A673 (cell line): ENCODE results near the gene AIMP2. TPM values are rescaled to one million over a fixed set of nuclear protein-coding genes. Genes with fewer than 3 reads are reported as not detected.
"Not testable (repeated sequence)": the region's sequence is repeated elsewhere in the genome, so short reads cannot be mapped to it uniquely, and the experiment has no call there.

Source experiments
- BruUV-seq: library from RNA; stranded (reverse); fragments of 400-500 nt; replicated peaks from 2 replicates; lab custom pipeline; 2021; lab: Mats Ljungman, UMichigan
- CTCF ChIA-PET: fragments of 300-600 bp; sonication (Branson Sonifier 250); formaldehyde crosslinking; loops from one replicate; lab custom pipeline; 2022; ENCODE audit warnings: antibody characterized with exemption; lab: Charles Lee
- POLR2A ChIA-PET: fragments of 300-600 bp; sonication (Branson Sonifier 250); formaldehyde crosslinking; loops from one replicate; lab custom pipeline; 2022; ENCODE audit warnings: antibody characterized with exemption; ENCODE audit not compliant: low non-redundant PET; lab: Charles Lee
- DNase-seq: peaks from one replicate; pipeline ENCODE4 v3.0.0-alpha.2; 2015; ENCODE audit warnings: low spot score
- H3K27ac ChIP-seq: fragments of 200-600 bp; sonication (generic); 2 replicates; pipeline ENCODE4 v1.5.1; 2016; ENCODE audit warnings: mixed run types, low read depth, mild to moderate bottlenecking, mixed read lengths, antibody characterized with exemption, low read length; ENCODE audit not compliant: poor library complexity, severe bottlenecking
- H3K27me3 ChIP-seq: fragments of 200-600 bp; sonication (generic); replicated peaks from 2 replicates; pipeline ENCODE4 v1.6.1; 2017; ENCODE audit warnings: mixed run types, low read depth, mild to moderate bottlenecking, mixed read lengths, antibody characterized with exemption, low read length; ENCODE audit not compliant: insufficient read depth, poor library complexity
- H3K36me3 ChIP-seq: fragments of 200-600 bp; sonication (generic); 2 replicates; pipeline ENCODE4 v1.6.1; 2016; ENCODE audit warnings: mixed run types, mild to moderate bottlenecking, mixed read lengths, antibody characterized with exemption, low read length; ENCODE audit not compliant: insufficient read depth, poor library complexity, severe bottlenecking
- H3K4me1 ChIP-seq: fragments of 200-600 bp; sonication (generic); 2 replicates; pipeline ENCODE4 v1.6.1; 2017; ENCODE audit warnings: mixed run types, mild to moderate bottlenecking, mixed read lengths, antibody characterized with exemption, low read length; ENCODE audit not compliant: insufficient read depth, poor library complexity, severe bottlenecking
- H3K4me3 ChIP-seq: fragments of 200-600 bp; sonication (generic); 2 replicates; pipeline ENCODE4 v1.5.1; 2016; ENCODE audit warnings: low read depth, mixed run types, mild to moderate bottlenecking, mixed read lengths, low read length; ENCODE audit not compliant: poor library complexity, severe bottlenecking
- H3K9me3 ChIP-seq: fragments of 200-600 bp; sonication (generic); 2 replicates; pipeline ENCODE4 v1.6.1; 2016; ENCODE audit warnings: mixed run types, low read depth, mild to moderate bottlenecking, mixed read lengths, antibody characterized with exemption, low read length; ENCODE audit not compliant: poor library complexity, severe bottlenecking
- EZH2 ChIP-seq: fragments of 200-600 bp; sonication (generic); IDR thresholded peaks from 2 replicates; pipeline ENCODE4 v1.6.1; 2017; ENCODE audit warnings: borderline replicate concordance, low read depth, mild to moderate bottlenecking, mixed read lengths, antibody characterized with exemption, low read length; ENCODE audit not compliant: poor library complexity, severe bottlenecking
- intact Hi-C: fragments of 100-400 bp; cut with micrococcal nuclease; formaldehyde crosslinking; loops from one replicate; pipeline ENCODE4 v1.10.0; 2022; ENCODE audit not compliant: unreplicated experiment
- total RNA-seq: library from RNA; stranded (reverse); gene quantifications from 2 replicates; pipeline ENCODE4 v1.2.3, GENCODE V29; 2021
- TF ChIP-seq, protein P1 (sequence below): fragments of 300-800, 200-600 bp; sonication (generic); conservative IDR thresholded peaks from 2 replicates; pipeline ENCODE4 v1.5.1; 2017; ENCODE audit warnings: low read depth, mild to moderate bottlenecking, antibody characterized with exemption, low read length, moderate library complexity, mixed read lengths

The AIMP2 gene
- total RNA-seq, 1 experiment from 2014 or later: 90.1 TPM

GRCh38 chr7:5979680-5980314, 29.3 kb upstream of the AIMP2 start:
- BruUV-seq, H3K9me3 ChIP-seq, H3K27ac ChIP-seq, CTCF ChIA-PET, H3K36me3 ChIP-seq, intact Hi-C loops, H3K4me3 ChIP-seq, DNase-seq, H3K4me1 ChIP-seq, H3K27me3 ChIP-seq: not testable (repeated sequence)
- POLR2A ChIA-PET: interaction anchor here (0.6 kb wide), 1 partner anchor 162 kb away, joined by 3 read pairs; no protein-coding TSS in a partner anchor

- H3K27me3 ChIP-seq, CTCF ChIA-PET, H3K4me1 ChIP-seq, H3K4me3 ChIP-seq, intact Hi-C loops, DNase-seq, POLR2A ChIA-PET, H3K27ac ChIP-seq, H3K9me3 ChIP-seq: not testable (repeated sequence)
- H3K36me3 ChIP-seq: peaks cover 24% of the 10 kb centered on the region
- BruUV-seq: TSS peak; percentile 32
Measured at GRCh38 chr7:5987061-5987460, 22.0 kb upstream of the AIMP2 start.

- TF ChIP-seq, protein P1, sequence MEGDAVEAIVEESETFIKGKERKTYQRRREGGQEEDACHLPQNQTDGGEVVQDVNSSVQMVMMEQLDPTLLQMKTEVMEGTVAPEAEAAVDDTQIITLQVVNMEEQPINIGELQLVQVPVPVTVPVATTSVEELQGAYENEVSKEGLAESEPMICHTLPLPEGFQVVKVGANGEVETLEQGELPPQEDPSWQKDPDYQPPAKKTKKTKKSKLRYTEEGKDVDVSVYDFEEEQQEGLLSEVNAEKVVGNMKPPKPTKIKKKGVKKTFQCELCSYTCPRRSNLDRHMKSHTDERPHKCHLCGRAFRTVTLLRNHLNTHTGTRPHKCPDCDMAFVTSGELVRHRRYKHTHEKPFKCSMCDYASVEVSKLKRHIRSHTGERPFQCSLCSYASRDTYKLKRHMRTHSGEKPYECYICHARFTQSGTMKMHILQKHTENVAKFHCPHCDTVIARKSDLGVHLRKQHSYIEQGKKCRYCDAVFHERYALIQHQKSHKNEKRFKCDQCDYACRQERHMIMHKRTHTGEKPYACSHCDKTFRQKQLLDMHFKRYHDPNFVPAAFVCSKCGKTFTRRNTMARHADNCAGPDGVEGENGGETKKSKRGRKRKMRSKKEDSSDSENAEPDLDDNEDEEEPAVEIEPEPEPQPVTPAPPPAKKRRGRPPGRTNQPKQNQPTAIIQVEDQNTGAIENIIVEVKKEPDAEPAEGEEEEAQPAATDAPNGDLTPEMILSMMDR: peak; percentile 80
- no peak for TF ChIP-seq EZH2
- Histone ChIP-seq H3K27ac (no peak overlapping the region), H3K4me1 (peaks cover 18% of the 10 kb centered on the region), H3K9me3 (no peaks in the 10 kb centered on the region), H3K27me3 (no peaks in the 10 kb centered on the region), H3K36me3 (peaks cover 48% of the 10 kb centered on the region), H3K4me3 (no peak overlapping the region)
- intact Hi-C loops: loop anchor here (5.0 kb wide), 2 partner anchors 325 to 440 kb away; no protein-coding TSS in a partner anchor
- ChIA-PET CTCF (interaction anchor here (0.5 to 1.1 kb wide), 12 partner anchors 12 to 656 kb away, joined by 3 to 9 read pairs (median 4); partner anchors contain the start of genes AIMP2 and PMS2), POLR2A (interaction anchor here (0.7 kb wide), 1 partner anchor 132 kb away, joined by 11 read pairs; no protein-coding TSS in a partner anchor)
- BruUV-seq: no TSS peak
- peak; percentile 82 for DNase-seq
Measured at GRCh38 chr7:5997210-5997808, 11.8 kb upstream of the AIMP2 start.

- Histone ChIP-seq H3K4me3 (peak overlapping the region; percentile 97), H3K9me3 (no peaks in the 10 kb centered on the region), H3K27ac (no peak overlapping the region), H3K36me3 (peaks cover 18% of the 10 kb centered on the region), H3K4me1 (peaks cover 9% of the 10 kb centered on the region), H3K27me3 (no peaks in the 10 kb centered on the region)
- TF ChIP-seq, protein P1: no peak
- TF ChIP-seq EZH2: no peak
- no TSS peak for BruUV-seq
- DNase-seq: no peak
- ChIA-PET CTCF (no interaction called here), POLR2A (no interaction called here)
- intact Hi-C loops: no loop called here
Measured at GRCh38 chr7:6007386-6007785, 1.7 kb upstream of the AIMP2 start.

DNA sequence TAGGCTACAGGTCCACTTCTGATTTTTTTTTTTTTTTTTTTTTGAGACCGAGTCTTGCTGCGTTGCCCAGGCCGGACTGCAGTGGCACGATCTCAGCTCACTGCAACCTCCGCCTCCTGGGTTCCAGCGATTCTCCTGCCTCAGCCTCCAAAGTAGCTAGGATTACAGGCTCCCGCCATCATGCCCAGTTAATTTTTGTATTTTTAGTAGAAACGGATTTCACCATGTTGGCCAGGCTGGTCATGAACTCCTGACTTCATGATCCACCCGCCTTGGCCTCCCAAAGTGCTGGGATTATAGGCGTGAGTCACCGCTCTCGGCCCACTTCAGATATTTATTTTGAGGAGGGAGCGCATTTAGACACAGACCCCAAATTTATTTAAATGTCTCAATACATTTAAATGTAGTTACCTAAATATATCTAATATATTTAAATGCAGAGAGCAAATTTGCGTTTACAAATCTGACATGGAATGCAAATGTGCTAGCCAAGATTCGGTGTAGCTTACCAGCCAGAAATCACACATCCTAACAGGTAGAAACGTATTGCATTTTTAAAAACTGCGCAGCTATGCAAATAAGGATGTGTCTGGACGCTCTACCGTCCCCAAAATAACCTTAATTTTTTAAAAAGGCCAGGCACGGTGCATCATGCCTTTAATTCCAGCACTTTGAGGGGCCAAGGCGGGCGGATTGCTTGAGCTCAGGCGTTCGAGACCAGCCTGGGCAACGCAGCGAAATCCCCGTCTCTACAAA, 1.1 kb upstream of the AIMP2 start:
- Histone ChIP-seq H3K36me3 (peaks cover 19% of the 10 kb centered on the region), H3K4me3 (peak overlapping the region; percentile 97)
- H3K4me1 ChIP-seq, H3K9me3 ChIP-seq, POLR2A ChIA-PET, BruUV-seq, H3K27ac ChIP-seq, intact Hi-C loops, DNase-seq, H3K27me3 ChIP-seq: not testable (repeated sequence)
- CTCF ChIA-PET: interaction anchor here (1.8 kb wide), 1 partner anchor 11 kb away, joined by 9 read pairs; no protein-coding TSS in a partner anchor
